ENCODE results near the gene CLASP1. TPM values are rescaled to one million over a fixed set of nuclear protein-coding genes. Genes with fewer than 3 reads are reported as not detected.
"Not testable (repeated sequence)": the region's sequence is repeated elsewhere in the genome, so short reads cannot be mapped to it uniquely, and the experiment has no call there.

The CLASP1 gene
- total and polyA plus RNA-seq, 2 experiments from 2014 or later, result 16.6 to 56.3 TPM

- TF ChIP-seq, protein P1, sequence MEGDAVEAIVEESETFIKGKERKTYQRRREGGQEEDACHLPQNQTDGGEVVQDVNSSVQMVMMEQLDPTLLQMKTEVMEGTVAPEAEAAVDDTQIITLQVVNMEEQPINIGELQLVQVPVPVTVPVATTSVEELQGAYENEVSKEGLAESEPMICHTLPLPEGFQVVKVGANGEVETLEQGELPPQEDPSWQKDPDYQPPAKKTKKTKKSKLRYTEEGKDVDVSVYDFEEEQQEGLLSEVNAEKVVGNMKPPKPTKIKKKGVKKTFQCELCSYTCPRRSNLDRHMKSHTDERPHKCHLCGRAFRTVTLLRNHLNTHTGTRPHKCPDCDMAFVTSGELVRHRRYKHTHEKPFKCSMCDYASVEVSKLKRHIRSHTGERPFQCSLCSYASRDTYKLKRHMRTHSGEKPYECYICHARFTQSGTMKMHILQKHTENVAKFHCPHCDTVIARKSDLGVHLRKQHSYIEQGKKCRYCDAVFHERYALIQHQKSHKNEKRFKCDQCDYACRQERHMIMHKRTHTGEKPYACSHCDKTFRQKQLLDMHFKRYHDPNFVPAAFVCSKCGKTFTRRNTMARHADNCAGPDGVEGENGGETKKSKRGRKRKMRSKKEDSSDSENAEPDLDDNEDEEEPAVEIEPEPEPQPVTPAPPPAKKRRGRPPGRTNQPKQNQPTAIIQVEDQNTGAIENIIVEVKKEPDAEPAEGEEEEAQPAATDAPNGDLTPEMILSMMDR (conservative IDR thresholded peaks at IDR 0.05; ENCODE audit: low read depth in 2 of 2), result no peak
- TF ChIP-seq JUNB (IDR thresholded peaks at IDR 0.05; ENCODE audit: unreplicated experiment) (no peak), EZH2 (IDR thresholded peaks at IDR 0.05; ENCODE audit: low read depth, unreplicated experiment) (no peak), EZH2phosphoT487 (IDR thresholded peaks at IDR 0.05; ENCODE audit: unreplicated experiment) (no peak), ETS1 (IDR thresholded peaks at IDR 0.05) (no peak), STAT1 (IDR thresholded peaks at IDR 0.05; ENCODE audit: unreplicated experiment) (no peak)
- TF ChIP-seq, protein P2, sequence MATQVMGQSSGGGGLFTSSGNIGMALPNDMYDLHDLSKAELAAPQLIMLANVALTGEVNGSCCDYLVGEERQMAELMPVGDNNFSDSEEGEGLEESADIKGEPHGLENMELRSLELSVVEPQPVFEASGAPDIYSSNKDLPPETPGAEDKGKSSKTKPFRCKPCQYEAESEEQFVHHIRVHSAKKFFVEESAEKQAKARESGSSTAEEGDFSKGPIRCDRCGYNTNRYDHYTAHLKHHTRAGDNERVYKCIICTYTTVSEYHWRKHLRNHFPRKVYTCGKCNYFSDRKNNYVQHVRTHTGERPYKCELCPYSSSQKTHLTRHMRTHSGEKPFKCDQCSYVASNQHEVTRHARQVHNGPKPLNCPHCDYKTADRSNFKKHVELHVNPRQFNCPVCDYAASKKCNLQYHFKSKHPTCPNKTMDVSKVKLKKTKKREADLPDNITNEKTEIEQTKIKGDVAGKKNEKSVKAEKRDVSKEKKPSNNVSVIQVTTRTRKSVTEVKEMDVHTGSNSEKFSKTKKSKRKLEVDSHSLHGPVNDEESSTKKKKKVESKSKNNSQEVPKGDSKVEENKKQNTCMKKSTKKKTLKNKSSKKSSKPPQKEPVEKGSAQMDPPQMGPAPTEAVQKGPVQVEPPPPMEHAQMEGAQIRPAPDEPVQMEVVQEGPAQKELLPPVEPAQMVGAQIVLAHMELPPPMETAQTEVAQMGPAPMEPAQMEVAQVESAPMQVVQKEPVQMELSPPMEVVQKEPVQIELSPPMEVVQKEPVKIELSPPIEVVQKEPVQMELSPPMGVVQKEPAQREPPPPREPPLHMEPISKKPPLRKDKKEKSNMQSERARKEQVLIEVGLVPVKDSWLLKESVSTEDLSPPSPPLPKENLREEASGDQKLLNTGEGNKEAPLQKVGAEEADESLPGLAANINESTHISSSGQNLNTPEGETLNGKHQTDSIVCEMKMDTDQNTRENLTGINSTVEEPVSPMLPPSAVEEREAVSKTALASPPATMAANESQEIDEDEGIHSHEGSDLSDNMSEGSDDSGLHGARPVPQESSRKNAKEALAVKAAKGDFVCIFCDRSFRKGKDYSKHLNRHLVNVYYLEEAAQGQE (IDR thresholded peaks at IDR 0.05; ENCODE audit: unreplicated experiment), result no peak
Measured at GRCh38 chr2:121298476-121298875, 350.8 kb downstream of the CLASP1 start (continued).

DNA sequence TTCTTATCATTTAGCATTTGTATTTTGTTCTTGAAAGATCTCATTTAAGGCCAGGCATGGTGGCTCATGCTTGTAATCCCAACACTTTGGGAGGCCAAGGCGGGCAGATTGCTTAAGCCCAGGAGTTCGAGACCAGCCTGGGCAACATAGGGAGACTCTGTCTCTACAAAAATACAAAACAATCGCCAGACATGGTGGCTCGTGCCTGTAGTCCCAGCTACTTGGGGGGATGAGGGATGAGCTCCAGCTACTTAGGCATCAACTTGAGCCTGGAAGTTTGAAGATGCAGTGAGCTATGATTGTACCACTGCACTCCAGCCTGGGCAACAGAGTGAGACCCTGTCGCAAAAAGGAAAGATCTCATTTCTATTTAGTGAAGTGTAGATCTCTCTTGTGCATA lies 351.4 kb downstream of the CLASP1 start:
- H3K4me3 ChIP-seq; H3K4me2 ChIP-seq; H4K20me1 ChIP-seq (replicated peaks; ENCODE audit: insufficient read depth); H3K9me3 Mint-ChIP-seq; H3K4me3 Mint-ChIP-seq; H2AFZ ChIP-seq; H3K4me1 Mint-ChIP-seq; H3K27ac ChIP-seq (ENCODE audit: low read depth); ATAC-seq; H3K27me3 ChIP-seq (ENCODE audit: insufficient read depth); H3K79me2 ChIP-seq (replicated peaks; ENCODE audit: insufficient read depth); DNase-seq (ENCODE audit: low spot score); H3F3A ChIP-seq (replicated peaks; ENCODE audit: low read depth); H3K9me2 ChIP-seq (ENCODE audit: insufficient read depth); H3K36me3 Mint-ChIP-seq (ENCODE audit: low read depth); H3K4me1 ChIP-seq (ENCODE audit: insufficient read depth); H3K27ac Mint-ChIP-seq; H3K27me3 Mint-ChIP-seq (ENCODE audit: insufficient read depth, low read depth, poor library complexity); H3K36me3 ChIP-seq (ENCODE audit: insufficient read depth): not testable (repeated sequence)
